Kidney glomerular epithelial cell (primary cell): ENCODE measurements around the gene FBL.
"Not testable (repeated sequence)": the region's sequence is repeated elsewhere in the genome, so short reads cannot be mapped to it uniquely, and the experiment has no call there.

ENCODE experiments used
- DNase-seq: peaks from one replicate; lab custom pipeline; 2025; lab: John Stamatoyannopoulos, UW

FBL gene

DNA sequence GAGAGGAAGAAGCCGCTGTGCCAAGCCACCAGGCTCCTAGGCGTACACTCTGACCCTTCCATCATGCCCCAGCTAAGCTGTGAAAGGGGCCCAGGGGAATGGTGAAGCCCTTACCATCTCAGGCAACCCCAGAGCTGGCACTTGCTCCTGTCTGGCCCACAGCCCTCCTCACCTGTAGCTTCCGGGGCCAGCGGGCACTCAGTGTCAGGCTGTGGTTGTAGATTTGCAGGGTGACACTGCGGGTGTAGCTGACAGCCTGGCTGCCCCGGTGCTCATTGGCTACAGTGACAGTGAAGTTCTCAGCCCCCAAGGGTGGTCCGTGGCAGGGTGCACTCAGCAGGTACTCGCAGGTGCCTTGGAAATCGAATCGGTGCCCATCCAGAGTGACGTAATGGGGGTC is 30.3 kb upstream of the FBL start:
- not testable (repeated sequence) for DNase-seq

DNA sequence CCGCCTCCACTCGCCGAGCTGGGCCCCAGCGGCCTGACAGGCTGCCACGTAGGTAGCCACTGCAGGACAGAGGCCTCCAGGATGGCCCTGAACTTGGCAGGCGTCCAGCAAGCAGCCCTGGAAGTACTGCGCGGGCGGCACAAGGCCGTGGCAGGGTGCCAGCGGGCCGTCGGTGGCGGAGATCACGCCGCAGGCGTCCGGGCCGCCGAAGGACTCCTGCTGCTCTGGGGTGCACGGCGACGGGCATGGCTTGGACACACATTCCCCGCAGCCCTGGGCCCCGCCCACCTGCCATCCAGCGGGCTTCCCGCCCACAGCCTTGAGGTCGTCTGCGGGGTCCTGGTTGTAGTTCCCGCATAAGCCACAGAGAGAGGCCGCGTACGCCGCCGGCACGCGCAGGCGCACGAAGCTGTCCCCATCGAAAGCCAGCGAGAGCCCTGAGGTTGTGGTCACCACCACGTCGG is 29.3 kb upstream of the FBL start:
- not testable (repeated sequence) for DNase-seq

DNA sequence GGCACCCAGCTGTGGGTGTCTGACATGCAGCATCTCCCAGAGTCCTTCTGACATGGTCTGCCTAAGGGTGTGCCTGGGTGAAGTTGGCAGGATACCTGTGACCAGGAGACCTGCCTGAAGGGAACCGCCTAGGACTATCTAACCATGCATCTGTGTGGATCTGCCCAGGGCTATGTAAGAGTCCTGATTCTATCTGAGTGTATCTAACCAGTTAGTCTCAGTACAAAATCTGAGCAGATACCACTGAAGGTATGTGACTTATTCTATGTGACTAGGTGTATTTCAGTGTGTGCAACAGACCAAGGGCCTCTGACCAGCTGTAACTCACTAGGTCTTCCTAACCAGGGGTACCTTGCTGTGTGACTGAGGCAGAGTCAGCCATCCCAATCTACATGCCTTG is 28.2 kb upstream of the FBL start:
- DNase-seq, result no peak

DNA sequence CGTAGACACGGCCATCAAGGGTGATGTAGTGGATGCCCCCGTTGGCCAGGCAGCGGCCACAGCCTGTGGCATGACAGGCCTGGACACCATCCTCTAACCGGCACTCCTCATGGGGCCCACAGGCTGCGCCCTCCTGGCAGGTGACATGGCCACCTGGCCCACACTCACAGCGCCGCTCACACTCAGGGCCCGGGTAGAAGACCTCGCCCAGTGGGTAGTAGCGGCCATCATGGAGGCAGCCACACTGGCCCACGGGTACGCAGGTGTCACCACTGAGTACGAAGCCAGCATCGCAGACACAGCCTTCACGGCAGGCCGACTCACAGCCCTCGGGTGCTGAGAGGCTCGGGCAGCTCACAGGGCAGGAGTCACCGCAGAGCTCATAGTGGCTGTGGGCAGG is 27.2 kb upstream of the FBL start:
- DNase-seq, result no peak

DNA sequence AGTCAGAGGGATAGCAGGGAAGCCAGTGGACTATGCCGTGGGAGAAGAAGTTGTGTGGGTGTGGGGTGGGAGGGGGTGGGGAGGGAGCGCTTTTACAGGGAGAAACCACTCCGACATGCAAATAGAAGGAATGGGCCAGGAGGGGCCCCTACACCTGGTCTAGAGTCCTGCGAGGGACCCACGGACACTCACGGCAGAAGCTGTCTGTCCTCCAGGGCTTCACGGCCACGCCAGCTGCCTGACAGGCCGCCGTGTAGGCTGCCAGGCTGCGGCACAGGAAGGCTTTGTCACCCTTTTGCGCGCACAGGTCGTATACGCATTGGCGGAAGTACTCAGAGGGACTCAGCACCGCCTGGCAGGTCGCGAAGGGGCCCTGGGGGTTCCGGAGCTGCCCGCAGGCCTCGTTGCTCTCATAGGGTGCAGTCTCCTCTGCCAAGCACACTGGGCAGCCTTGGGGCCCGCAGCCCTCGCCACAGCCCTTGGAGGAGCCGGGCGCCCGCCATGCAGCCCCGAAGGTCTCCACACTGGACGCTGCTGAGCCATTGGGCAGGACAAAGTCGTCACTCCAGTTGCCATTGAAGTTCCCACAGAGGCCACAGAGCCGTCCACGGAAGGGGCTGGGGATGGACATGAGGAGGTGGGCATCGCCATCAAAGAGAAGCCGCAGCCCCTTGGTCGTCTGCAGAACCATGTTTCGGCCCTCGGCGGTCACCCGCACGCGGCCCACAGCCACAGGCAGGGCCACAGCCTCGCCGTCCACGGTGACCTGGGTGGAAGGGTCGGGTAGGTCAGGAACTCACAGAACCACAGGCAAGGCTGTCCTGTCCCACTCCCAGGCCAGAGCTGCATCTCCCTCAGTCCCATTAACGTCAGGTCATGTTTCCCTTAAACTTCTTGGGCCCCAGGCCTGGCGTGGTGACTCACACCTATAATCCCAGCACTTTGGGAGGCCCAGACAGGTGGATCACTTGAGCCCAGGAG is 26.0 kb upstream of the FBL start:
- DNase-seq, result no peak

DNA sequence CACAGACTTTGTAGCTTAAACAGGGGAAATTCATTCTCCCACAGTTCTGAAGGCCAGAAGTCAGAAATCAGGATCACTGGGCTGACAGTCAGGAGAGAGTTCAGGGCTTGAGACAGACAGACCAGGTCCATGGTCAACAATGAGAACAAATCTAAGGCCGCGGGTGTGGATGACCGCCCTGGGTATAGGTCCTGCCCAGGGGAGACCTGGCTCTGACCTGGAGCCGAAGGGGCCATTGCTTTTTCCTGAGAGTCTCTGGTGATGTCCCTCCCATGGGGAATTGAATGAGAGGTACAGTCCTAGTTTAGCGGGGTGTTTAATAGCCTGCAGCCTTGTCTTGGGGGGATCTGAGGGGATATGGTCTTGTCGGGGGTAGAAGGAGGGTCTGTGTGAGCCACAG is 25.2 kb upstream of the FBL start:
- no peak for DNase-seq

DNA sequence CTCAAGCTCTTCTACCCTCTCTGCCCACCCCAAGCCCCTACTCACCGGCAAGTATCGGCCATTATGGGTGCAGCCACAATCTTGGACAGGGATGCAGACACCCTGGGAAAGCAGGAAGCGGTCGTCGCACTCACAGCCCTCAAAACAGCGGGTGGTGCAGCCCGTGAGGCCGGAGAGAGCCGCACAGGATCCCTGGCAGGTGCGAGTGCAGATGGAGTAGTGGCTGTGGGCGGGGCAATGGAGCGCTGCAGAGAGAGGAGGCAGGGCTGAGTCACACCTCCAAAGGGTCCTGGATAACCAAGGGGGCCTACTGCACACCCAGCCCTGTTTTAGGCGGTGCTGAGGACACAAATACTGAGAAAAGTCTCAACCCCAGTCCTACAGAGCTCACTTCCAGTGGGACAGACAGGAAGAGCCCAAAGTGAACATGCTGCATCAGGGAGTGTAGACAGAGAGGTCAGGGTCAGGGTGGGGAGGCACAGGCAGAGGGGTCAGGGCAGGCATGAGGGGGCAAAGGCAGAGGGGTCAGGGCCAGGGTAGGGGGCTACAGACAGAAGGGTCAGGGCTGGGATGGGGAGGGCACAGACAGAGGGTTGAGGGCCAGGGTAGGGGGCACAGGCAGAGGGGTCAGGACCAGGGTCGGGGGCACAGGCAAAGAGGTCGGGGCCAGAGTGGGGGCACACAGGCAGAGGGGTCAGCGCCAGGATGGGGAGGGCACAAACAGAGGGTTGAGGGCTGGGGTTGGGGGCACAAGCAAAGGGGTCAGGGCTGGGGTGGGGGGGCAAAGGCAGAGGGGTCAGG is 24.2 kb upstream of the FBL start:
- DNase-seq, result no peak

DNA sequence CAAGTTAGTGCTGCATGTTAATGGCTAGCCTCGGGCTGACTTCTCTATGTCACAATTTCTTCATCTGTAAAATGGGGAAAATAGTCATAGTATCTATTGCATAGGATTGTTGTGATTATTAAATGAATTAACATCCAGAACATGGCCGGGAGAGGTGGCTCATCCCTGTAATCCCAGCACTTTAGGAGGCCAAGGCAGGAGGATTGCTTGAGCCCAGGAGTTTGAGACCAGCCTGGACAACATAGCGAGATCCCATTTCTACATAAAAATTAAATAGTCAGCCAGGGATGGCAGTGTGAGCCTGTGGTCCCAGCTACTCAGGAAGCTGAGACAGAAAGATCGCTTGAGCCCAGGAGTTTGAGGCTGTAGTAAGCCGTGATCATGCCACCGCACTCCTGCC is 21.8 kb upstream of the FBL start:
- DNase-seq, result no peak

DNA sequence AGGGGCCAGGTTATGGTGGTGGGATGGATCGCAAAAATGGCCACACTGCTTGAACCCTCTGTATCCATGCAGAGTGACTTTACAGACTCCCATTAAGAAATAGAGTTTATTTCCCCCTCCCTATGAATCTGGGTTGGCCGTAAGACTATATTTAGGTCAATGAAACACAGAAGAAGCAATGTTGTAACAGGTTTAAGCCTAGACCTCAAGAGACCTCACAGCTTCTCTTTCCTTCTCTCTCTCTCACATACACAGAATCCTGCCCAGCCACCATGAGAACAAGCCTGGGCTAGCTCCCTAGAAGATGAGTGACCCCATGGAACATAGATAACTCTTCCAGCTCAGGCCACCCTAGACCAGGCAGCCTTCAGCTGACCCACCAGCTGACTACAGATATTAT is 21.0 kb upstream of the FBL start:
- DNase-seq, result no peak

DNA sequence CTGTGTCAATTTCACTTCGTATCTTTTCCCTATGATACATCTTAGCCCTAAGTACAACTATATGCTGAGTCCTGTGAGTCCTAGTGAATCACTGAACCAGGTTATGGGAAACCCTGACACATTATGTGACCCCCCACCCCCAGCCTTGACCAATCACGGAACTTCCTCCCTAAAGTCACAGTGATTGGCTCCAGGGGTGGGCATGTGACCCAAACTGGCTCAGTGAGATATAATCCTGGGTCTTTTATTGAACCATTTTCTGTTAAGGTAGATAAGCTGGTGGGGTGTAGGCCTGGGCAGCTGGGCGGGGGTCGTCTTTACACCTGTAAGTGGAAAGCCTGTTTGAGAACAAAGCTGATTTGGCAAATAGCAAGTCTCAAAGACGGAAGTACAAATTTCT is 19.8 kb upstream of the FBL start:
- no peak for DNase-seq

DNA sequence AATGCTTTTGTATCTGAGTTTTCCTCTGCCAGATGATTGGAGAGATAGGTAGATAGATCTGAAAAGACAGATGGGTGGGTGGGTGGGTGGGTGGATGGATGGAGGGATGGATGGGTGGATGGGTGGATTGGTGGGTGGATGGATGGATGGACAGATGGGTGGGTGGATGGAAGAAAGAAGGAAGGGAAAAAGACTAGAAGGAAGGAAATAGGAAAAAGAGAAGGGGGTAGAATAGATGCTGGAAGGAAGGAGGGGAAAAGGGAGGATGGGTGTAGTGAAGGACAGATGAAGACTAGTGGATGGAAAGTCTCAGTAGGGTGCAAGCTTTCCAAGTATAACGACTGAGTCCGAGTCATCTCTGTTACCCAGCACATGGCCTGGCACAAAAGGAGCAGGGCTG is 19.0 kb upstream of the FBL start:
- no peak for DNase-seq

DNA sequence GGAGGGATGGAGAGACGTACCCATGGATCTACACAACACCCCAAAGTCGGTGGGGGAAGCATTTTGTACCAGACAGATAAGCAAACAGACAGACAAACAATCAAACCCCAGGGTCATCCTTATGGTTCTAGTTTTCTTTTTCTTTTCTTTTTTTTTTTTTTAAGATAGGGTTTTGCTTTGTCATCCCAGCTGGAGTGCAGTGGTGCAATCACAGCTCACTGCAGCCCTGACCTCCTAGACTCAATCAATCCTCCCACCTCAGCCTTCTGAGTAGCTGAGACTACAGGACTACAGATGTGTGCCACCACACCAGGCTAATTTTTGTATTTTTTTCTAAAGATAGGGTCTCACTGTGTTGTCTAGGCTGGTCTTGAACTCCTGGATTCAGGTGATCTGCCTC is 17.9 kb upstream of the FBL start:
- no peak for DNase-seq

DNA sequence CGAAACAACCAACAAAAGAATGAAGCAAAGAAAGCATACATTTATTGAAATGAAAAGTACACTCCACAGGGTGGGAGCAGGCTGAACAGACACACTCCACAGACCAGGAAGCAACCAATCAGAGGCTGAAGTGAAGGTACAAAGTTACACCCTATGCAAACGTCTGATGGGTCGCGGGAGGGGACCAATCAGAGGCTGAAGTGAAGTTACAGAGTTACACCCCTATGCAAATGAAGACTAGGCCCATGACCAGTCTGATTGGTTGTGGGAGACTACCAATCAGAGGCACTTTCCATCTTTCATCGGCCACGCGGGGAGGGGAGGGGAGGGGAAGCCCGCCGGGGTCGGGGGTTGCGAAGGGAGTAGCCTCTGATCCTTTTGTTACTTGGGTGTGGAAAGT is 12.4 kb upstream of the FBL start:
- DNase-seq, result no peak

DNA sequence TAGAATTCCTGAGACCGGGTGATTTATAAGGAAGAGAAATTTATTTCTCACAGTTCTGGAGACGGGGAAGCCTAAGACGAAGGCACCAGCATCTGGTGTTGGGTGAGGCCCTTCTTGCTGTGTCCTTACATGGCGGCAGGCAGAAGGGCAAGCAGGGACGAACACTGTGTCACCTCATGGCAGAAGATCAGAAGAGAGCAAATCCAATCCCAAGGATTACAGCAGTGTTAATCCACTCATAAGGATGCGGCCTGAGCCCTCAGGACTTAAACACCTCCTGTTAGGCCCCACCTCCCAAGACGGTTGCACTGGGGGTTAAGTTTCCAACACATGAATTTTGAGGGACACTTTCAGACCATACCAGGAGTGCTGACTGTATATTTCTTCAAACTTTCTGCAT is 6.7 kb upstream of the FBL start:
- no peak for DNase-seq

DNA sequence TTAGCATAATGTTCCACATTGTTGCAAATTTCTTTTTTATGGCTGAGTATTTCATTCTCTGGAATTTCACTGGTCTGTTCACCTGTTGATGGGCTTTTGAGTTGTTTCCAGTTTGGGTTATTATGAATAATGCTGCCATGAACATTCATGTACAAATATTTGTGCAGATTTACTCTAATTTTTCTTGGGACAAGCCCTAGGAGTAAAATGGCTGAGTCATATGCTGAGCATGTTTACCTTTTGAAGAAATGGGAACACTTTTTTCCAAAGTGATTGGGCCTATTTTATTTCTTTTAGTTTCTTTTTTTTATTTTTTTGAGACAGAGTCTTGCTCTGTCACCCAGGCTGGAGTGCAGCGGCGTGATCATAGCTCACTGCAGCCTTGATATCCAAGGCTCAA is 4.7 kb upstream of the FBL start:
- no peak for DNase-seq

DNA sequence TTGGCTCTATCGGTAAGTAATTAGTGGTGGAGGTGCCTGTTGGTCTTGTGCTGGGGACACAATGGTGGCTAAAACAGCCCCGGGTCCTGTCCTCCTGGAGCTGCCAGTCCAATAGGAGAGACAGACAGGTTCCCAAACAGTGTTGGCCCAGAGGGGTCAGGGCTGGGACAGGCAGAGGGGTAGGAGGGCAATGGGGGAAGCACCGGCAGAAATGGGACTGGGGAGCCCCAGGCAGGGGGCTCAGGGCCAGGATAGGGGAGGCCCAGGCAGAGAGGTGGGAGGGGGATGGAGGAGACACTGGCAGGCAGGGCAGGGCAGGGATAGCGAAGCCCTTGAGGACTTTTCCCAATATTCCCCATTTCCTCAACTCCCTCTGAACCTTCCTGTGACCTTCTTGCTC is 2.2 kb upstream of the FBL start:
- DNase-seq, result no peak

DNA sequence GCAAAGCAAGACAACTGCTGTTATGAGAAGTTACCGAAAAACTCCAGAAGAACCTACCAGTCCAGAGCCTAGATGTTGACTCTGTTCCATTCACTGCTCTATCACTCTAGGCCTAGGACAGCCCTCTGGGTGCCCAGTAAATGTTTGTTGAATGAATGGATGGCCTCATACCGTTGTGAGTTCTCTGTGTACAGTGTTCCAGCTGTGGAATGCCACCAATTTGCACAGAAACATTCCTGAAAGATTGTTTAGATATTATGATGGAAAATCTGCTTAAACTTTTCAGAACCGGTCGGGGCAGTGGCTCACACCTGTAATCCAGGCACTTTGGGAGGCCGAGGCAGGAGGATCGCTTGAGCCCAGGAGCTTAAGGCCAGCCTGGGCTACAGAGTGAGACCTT is 1.3 kb upstream of the FBL start:
- DNase-seq, result no peak

DNA sequence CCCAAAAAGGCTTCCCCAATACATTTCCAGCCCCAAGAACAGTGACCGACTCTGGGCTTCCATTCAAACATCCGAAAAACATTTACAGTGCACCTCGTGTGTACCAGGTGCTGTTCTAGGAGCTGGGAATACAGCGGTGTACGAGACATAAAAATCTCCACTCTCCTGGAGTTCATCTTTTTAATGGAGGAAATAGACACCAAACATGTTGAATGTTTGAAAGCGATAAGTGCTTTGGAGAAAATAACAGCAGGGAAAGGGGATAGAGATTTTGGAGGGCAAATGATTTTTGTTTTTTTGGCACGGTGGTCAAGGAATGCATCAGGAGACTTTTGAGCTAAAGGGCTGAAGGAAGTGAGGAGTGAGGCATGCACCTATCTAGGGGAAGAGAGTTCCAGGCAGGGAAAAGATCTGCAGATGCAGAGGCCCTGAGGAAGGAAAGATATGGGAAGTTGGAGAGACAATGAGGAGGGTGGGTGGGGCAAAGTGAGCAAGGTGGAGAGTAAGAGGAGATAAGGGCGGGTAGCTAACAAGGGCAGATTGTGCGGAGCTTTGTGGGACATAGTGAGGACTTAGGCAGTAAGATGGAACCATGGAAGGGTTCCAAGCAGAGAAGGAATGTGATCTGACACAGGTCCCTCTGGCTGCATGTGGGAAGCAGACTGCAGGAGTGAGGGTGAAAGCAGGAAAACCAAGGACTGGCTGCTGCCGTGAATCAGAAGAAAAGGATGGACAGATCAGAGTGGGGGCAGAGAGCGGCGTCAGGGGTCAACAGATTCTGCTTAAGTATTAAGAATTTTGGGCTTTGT is 703 bp upstream of the FBL start:
- no peak for DNase-seq

DNA sequence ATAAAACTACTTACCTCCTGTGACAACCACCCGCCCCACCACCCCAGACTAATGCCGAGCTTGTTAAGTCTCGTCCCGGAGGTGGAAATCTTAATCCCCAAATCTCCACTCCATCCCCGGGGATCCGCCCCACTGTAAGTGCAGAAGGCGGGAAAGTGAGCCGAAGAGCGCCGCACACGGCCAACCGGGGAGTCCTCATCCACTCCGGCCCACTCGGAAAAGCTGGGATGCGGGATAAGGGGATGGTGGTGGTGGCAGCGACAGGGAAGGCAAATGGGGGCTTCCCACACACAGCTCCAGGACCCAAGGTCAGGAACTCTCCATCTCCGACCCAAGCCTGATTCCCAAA is 621 bp downstream of the FBL start:
- DNase-seq, result no peak

DNA sequence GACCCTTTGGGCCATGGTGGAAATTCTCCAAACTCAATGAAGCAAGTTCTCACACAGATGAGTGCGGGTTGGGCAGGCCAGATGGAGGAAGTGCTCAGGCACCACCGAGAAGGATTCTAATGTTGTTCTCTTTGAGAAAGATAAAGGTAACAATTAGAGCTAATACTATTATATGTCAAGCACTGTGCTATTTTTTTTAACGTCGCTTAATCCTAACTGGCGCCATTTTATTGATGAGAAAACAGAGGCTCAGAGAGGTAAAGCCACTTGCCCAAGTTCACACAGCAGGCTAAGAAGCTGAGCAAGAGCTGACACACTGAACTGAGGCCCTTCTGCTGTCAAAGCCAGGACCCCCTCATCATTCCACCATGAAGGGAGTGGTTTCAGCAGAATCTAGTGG is 1.0 kb downstream of the FBL start:
- DNase-seq, result no peak

DNA sequence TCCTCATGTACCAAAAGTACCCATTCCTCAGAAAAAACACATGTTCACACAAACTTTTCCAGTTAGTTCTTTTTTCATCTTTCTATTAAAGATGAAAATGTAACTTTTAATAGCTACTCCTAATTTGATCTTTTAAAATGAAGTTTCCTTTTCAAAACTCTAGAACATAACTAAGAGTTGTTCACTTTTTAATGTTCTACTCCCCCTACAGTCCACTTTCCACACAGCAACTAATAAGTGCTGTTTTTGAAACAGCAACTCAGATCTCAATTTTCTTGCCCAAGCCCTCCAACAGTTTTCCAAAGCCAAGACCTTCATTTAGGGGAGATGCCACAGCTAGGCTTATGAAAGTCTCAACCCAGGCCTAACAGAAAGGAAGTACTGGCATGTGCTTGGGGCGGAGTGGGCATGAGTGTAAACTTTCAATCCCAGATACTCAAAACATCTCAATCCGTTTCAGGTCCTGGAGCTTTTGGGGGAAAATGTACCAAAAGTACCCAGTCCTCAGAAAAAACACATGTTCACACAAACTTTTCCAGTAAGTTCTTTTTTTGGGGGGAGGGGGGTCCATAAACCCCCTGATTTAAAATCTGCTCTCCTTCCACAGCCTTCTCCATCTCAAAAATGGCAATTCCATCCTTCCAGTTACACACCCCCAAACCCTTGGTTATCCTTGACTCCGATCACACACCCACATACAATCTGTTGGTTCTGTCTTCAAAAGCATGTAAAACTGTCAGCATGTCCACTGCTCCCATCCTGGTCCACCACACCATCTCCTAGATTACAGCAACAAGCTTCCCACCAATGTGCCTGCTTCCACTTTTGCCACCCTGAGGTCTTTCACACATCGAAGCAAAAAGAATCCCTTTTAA is 2.0 kb downstream of the FBL start:
- DNase-seq, result peak; percentile 38
